Measurements from ENCODE around the gene SPATA19. TPM values are rescaled to one million over a fixed set of nuclear protein-coding genes. Genes with fewer than 3 reads are reported as not detected.

Gene SPATA19
- total and polyA plus RNA-seq, 4 donors, result not detected

- 78% methylated on average over 6 of the region's 6 CpGs for WGBS
- no peak for TF ChIP-seq YY1 (IDR thresholded peaks at IDR 0.05)
- no peak for TF ChIP-seq FOXA1 (IDR thresholded peaks at IDR 0.05)
- H3K9ac ChIP-seq (ENCODE audit: low read depth in 1 of 2, low read length in 2 of 2), result no peak overlapping the region
- DNase-seq (ENCODE audit: low spot score), result no peak
- H3K36me3 ChIP-seq (ENCODE audit: control insufficient read depth in 4 of 4, insufficient read depth in 3 of 4, low read depth in 1 of 4, low read length in 3 of 4), result no peaks in the 10 kb centered on the region
- H3K4me3 ChIP-seq (ENCODE audit: low read depth in 1 of 3, low read length in 3 of 3), result no peak overlapping the region
- H3K27me3 ChIP-seq (ENCODE audit: control insufficient read depth in 4 of 4, insufficient read depth in 4 of 4, low read length in 3 of 4), result peaks cover 0 to 2% (median 0%) of the 10 kb centered on the region in 4 donors
- H3K27ac ChIP-seq (ENCODE audit: low read depth in 1 of 2, low read length in 2 of 2), result no peak overlapping the region
- H3K4me1 ChIP-seq (ENCODE audit: control insufficient read depth in 4 of 4, insufficient read depth in 4 of 4, low read length in 3 of 4), result no peaks in the 10 kb centered on the region
- no peaks in the 10 kb centered on the region for H3K9me3 ChIP-seq (ENCODE audit: control insufficient read depth in 4 of 4, low read length in 3 of 4)
Observed at GRCh38 chr11:133823211-133823610, 22.1 kb downstream of the SPATA19 start.

GRCh38 chr11:133821776-133822175, 23.5 kb downstream of the SPATA19 start:
- peak; percentile 39 for DNase-seq (ENCODE audit: low spot score)
- Histone ChIP-seq H3K9ac (ENCODE audit: low read depth in 1 of 2, low read length in 2 of 2) (no peak overlapping the region), H3K36me3 (ENCODE audit: control insufficient read depth in 4 of 4, insufficient read depth in 3 of 4, low read depth in 1 of 4, low read length in 3 of 4) (no peaks in the 10 kb centered on the region), H3K4me3 (ENCODE audit: low read depth in 1 of 3, low read length in 3 of 3) (no peak overlapping the region), H3K9me3 (ENCODE audit: control insufficient read depth in 4 of 4, low read length in 3 of 4) (no peaks in the 10 kb centered on the region), H3K27me3 (ENCODE audit: control insufficient read depth in 4 of 4, insufficient read depth in 4 of 4, low read length in 3 of 4) (peaks cover 0 to 3% (median 1%) of the 10 kb centered on the region in 4 donors), H3K27ac (ENCODE audit: low read depth in 1 of 2, low read length in 2 of 2) (no peak overlapping the region), H3K4me1 (ENCODE audit: control insufficient read depth in 4 of 4, insufficient read depth in 4 of 4, low read length in 3 of 4) (no peaks in the 10 kb centered on the region)
- 26% methylated on average over 8 of the region's 8 CpGs for WGBS
- peak; percentile 53 for TF ChIP-seq CTCF (IDR thresholded peaks at IDR 0.05; ENCODE audit: low read depth, low read length, missing input control)
- TF ChIP-seq HNF4A (conservative IDR thresholded peaks at IDR 0.05), result no peak
- TF ChIP-seq MAX (IDR thresholded peaks at IDR 0.05), result no peak
- no peak for TF ChIP-seq EGR1 (IDR thresholded peaks at IDR 0.05; ENCODE audit: low read depth in 2 of 2)
- TF ChIP-seq RAD21 (IDR thresholded peaks at IDR 0.05), result peak; percentile 66 to 75

- Histone ChIP-seq H3K27me3 (ENCODE audit: control insufficient read depth in 4 of 4, insufficient read depth in 4 of 4, low read length in 3 of 4) (peaks cover 0 to 7% (median 1%) of the 10 kb centered on the region in 4 donors), H3K4me3 (ENCODE audit: low read depth in 1 of 3, low read length in 3 of 3) (no peak overlapping the region), H3K9me3 (ENCODE audit: control insufficient read depth in 4 of 4, low read length in 3 of 4) (no peaks in the 10 kb centered on the region), H3K36me3 (ENCODE audit: control insufficient read depth in 4 of 4, insufficient read depth in 3 of 4, low read depth in 1 of 4, low read length in 3 of 4) (no peaks in the 10 kb centered on the region), H3K9ac (ENCODE audit: low read depth in 1 of 2, low read length in 2 of 2) (no peak overlapping the region), H3K4me1 (ENCODE audit: control insufficient read depth in 4 of 4, insufficient read depth in 4 of 4, low read length in 3 of 4) (no peaks in the 10 kb centered on the region), H3K27ac (ENCODE audit: low read depth in 1 of 2, low read length in 2 of 2) (no peak overlapping the region)
- WGBS, result 60% methylated on average over 6 of the region's 6 CpGs
- no peak for TF ChIP-seq EGR1 (IDR thresholded peaks at IDR 0.05; ENCODE audit: low read depth in 2 of 2)
- no peak for TF ChIP-seq RAD21 (IDR thresholded peaks at IDR 0.05)
- TF ChIP-seq YY1 (IDR thresholded peaks at IDR 0.05), result no peak
- no peak for TF ChIP-seq CTCF (IDR thresholded peaks at IDR 0.05; ENCODE audit: low read depth, low read length, missing input control)
- no peak for TF ChIP-seq FOXA2 (IDR thresholded peaks at IDR 0.05)
- TF ChIP-seq REST (IDR thresholded peaks at IDR 0.05), result no peak
- no peak for TF ChIP-seq MAX (IDR thresholded peaks at IDR 0.05)
- TF ChIP-seq HNF4A (conservative IDR thresholded peaks at IDR 0.05), result no peak
- TF ChIP-seq SP1 (IDR thresholded peaks at IDR 0.05), result no peak
- TF ChIP-seq JUND (IDR thresholded peaks at IDR 0.05), result no peak
- TF ChIP-seq ATF3 (IDR thresholded peaks at IDR 0.05), result no peak
- no peak for DNase-seq (ENCODE audit: low spot score)
Observed at GRCh38 chr11:133819746-133820315, 25.5 kb downstream of the SPATA19 start.

All from liver (tissue), 9 donors.